Naive thymus-derived CD4-positive, alpha-beta T cell (primary cell): Measurements from ENCODE around the gene FAM168A. TPM values are rescaled to one million over a fixed set of nuclear protein-coding genes. Genes with fewer than 3 reads are reported as not detected.
"Not testable (repeated sequence)": the region's sequence is repeated elsewhere in the genome, so short reads cannot be mapped to it uniquely, and the experiment has no call there.

Experiments used
- ATAC-seq: fragments of 150-1000 bp; cut with Tn5 transposase; 2 replicates; pipeline ENCODE4 v1.10.0; 2021; ENCODE audit warnings: mild to moderate bottlenecking, moderate library complexity
- CTCF ChIA-PET: fragments of 350-600 bp; sonication (Branson Sonifier 250); formaldehyde crosslinking; loops from one replicate; lab custom pipeline; 2021; ENCODE audit warnings: antibody characterized with exemption; lab: Charles Lee
- POLR2A ChIA-PET: fragments of 350-600 bp; sonication (Branson Sonifier 250); formaldehyde crosslinking; loops from one replicate; lab custom pipeline; 2021; ENCODE audit warnings: antibody characterized with exemption, inconsistent platforms; lab: Charles Lee
- DNase-seq, 9 donors: peaks; one replicate each; pipeline versions ENCODE4 v3.0.0 to v3.0.0-alpha.2; 2020 to 2022; ENCODE audit warnings: mixed read lengths in 1 of 9
- H3K27ac ChIP-seq: one replicate; pipeline ENCODE4 v1.7.0; 2013; ENCODE audit warnings: mild to moderate bottlenecking, low read depth, low read length, moderate library complexity
- H3K27me3 ChIP-seq, 2 donors: one replicate each; pipeline ENCODE4 v1.7.0; 2013; ENCODE audit warnings: low read length in 2 of 2, mild to moderate bottlenecking in 2 of 2, moderate library complexity in 2 of 2; ENCODE audit not compliant: control insufficient read depth in 2 of 2, insufficient read depth in 2 of 2
- H3K36me3 ChIP-seq, 3 experiments: 1 replicate in 2 of 3; 2 replicates in 1 of 3; pipeline ENCODE4 v1.7.0; 2013; ENCODE audit warnings: low read length in 3 of 3, mild to moderate bottlenecking in 3 of 3, moderate library complexity in 1 of 3; ENCODE audit not compliant: insufficient read depth in 3 of 3, control insufficient read depth in 2 of 3
- H3K4me1 ChIP-seq, 2 donors: one replicate each; pipeline ENCODE4 v1.7.0; 2013; ENCODE audit warnings: low read length in 2 of 2, mild to moderate bottlenecking in 2 of 2, moderate library complexity in 1 of 2; ENCODE audit not compliant: control insufficient read depth in 2 of 2, insufficient read depth in 2 of 2
- H3K4me3 ChIP-seq: 2 replicates; pipeline ENCODE4 v1.7.0; 2013; ENCODE audit warnings: mild to moderate bottlenecking, low read length
- H3K9me3 ChIP-seq, 3 experiments: 1 replicate in 2 of 3; 2 replicates in 1 of 3; pipeline ENCODE4 v1.7.0; 2013; ENCODE audit warnings: low read length in 3 of 3; ENCODE audit not compliant: control insufficient read depth in 2 of 3
- H3K27ac Mint-ChIP-seq, 9 donors: one replicate each; pipeline ENCODE4 v1.8.0; 2020 to 2022; ENCODE audit warnings: mixed read lengths in 9 of 9, mild to moderate bottlenecking in 8 of 9, moderate library complexity in 5 of 9, inconsistent platforms in 2 of 9
- H3K27me3 Mint-ChIP-seq, 5 donors: one replicate each; pipeline ENCODE4 v1.8.0; 2021 to 2022; ENCODE audit warnings: mixed read lengths in 5 of 5, mild to moderate bottlenecking in 1 of 5
- H3K36me3 Mint-ChIP-seq, 5 donors: one replicate each; pipeline ENCODE4 v1.8.0; 2020 to 2022; ENCODE audit warnings: mixed read lengths in 5 of 5, mild to moderate bottlenecking in 3 of 5, inconsistent platforms in 1 of 5
- H3K4me1 Mint-ChIP-seq, 7 donors: one replicate each; pipeline ENCODE4 v1.8.0; 2020 to 2022; ENCODE audit warnings: mixed read lengths in 7 of 7, mild to moderate bottlenecking in 3 of 7, inconsistent platforms in 1 of 7
- H3K4me3 Mint-ChIP-seq, 10 donors: one replicate each; pipeline ENCODE4 v1.8.0; 2020 to 2022; ENCODE audit warnings: mild to moderate bottlenecking in 10 of 10, mixed read lengths in 10 of 10, moderate library complexity in 6 of 10, inconsistent platforms in 2 of 10
- H3K9me3 Mint-ChIP-seq, 11 donors: one replicate each; pipeline ENCODE4 v1.8.0; 2020 to 2022; ENCODE audit warnings: mixed read lengths in 11 of 11, mild to moderate bottlenecking in 4 of 11, inconsistent platforms in 1 of 11, moderate library complexity in 1 of 11
- intact Hi-C, 2 donors: fragments of 100-400 bp; cut with micrococcal nuclease; formaldehyde crosslinking; loops; one replicate each; pipeline ENCODE4 v1.15.1; 2023
- polyA plus RNA-seq, 2 donors: library from polyadenylated mRNA; unstranded; fragments of 300-500 nt; fragmentation: Illumina TruSeq; gene quantifications; one replicate each; pipeline ENCODE4 v1.2.3, GENCODE V29; 2021
- total RNA-seq, 6 experiments: library from RNA in 5 of 6; stranded (reverse) in 5 of 6; gene quantifications; 1 replicate in 5 of 6; 2 replicates in 1 of 6; pipeline ENCODE4 v1.2.3 and lab custom pipeline; 2021 to 2026

FAM168A gene
- total and polyA plus RNA-seq, 7 experiments from 2014 or later = 3.3 to 33.0 (median 23.1) TPM

DNA sequence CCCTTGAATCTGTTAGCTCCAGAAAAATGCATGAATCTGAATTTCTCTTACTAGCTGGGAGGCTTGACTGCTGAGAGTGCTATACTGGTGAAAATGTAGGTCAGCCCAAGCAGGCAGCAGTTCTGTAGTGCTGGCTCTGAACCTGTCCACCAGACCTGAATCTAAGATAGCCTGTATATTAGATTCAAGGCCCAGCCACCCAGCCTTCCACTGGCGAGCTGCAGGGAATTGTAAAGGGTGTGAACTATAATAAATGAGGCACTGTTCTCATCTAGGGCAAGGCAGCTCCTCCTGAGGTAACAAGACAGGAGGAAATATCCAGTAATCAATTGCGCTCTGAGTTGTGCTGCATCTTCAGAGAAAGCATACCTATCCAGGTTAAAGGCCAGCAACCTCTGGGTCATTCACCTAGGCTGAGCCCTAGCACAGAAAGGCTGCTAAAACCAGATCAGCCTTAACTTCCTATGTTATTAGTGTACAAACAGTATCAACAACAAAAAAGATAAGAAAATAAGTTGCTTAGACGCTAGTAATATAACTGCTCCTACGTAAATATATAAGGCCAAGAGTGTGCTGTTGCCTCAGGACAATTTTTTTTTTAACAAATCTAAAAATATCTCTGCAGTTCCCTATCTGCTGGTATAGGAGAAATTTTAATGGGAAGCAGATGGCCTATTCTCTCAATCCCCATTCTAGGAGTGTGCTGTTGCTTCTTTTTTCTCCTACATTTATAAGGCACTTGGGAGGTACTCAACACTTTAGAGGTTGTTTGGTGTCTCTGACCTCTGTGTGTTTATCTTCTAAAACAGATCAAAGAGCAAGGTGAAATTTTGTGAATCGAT, 158.7 kb downstream of the FAM168A start:
- Mint-ChIP-seq H3K4me1 (peaks cover 0 to 7% (median 0%) of the 10 kb centered on the region in 7 donors), H3K9me3 (no peaks in the 10 kb centered on the region), H3K27me3 (no peaks in the 10 kb centered on the region), H3K27ac (no peak overlapping the region), H3K4me3 (no peak overlapping the region), H3K36me3 (peaks cover 0 to 24% (median 4%) of the 10 kb centered on the region in 5 donors)
- no peak overlapping the region for H3K27ac ChIP-seq
- H3K9me3 ChIP-seq = no peaks in the 10 kb centered on the region
- no peaks in the 10 kb centered on the region for H3K27me3 ChIP-seq
- H3K4me3 ChIP-seq = no peak overlapping the region
- no peaks in the 10 kb centered on the region for H3K36me3 ChIP-seq
- ATAC-seq (no peak), DNase-seq (no peak)
- no peaks in the 10 kb centered on the region for H3K4me1 ChIP-seq
- intact Hi-C loops = no loop called here
- POLR2A ChIA-PET = no interaction called here
- CTCF ChIA-PET = interaction anchor here (0.7 kb wide), 1 partner anchor 106 kb away, joined by 3 read pairs; no protein-coding TSS in a partner anchor

DNA sequence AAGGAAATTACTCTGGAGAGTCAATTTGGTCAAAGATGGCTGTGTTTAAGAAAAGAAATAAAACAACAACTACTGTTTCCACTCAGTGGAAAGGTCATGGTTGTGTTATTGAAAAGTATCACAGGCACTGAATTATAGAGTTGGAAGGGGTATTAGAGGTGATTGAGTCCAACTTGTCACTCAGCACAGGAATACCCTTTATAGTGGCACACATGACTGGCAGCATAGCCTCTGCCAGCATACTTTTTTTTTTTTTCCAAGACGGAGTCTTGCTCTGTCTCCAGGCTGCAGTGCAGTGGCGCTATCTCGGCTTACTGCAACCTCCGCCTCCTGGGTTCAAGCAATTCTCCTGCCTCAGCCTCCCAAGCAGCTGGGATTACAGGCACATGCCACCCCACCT, 161.1 kb downstream of the FAM168A start:
- peaks cover 0 to 18% (median 4%) of the 10 kb centered on the region in 5 donors for H3K36me3 Mint-ChIP-seq
- H3K4me3 Mint-ChIP-seq, DNase-seq, ATAC-seq, H3K27me3 Mint-ChIP-seq, H3K9me3 Mint-ChIP-seq, CTCF ChIA-PET, H3K4me1 ChIP-seq, H3K27me3 ChIP-seq, H3K4me1 Mint-ChIP-seq, H3K27ac ChIP-seq, H3K36me3 ChIP-seq, H3K27ac Mint-ChIP-seq, H3K4me3 ChIP-seq, H3K9me3 ChIP-seq, POLR2A ChIA-PET, intact Hi-C loops: not testable (repeated sequence)

DNA sequence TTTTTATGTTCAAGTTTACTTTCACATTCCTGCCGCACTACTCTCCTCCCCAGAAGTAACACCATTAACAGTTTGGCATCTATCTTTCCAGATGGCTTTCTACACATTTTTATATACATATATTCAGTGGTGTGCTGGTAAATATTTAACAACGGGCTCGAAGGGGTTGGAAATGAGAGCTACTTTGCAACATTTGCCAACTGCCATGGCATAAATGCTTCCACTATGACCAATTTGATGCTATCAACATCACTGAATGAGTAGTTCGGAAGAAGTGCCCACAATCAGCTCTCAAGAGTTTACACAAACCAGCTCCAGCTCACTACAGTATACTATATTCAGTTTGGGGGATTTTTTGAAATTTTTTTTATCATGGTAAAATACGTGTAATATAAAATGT, 166.5 kb downstream of the FAM168A start:
- H3K27me3 ChIP-seq = no peaks in the 10 kb centered on the region
- H3K36me3 Mint-ChIP-seq = peaks cover 4 to 17% (median 5%) of the 10 kb centered on the region in 5 donors
- peaks cover 0 to 5% (median 0%) of the 10 kb centered on the region in 3 experiments for H3K36me3 ChIP-seq
- POLR2A ChIA-PET = no interaction called here
- DNase-seq = no peak
- H3K27me3 Mint-ChIP-seq = no peaks in the 10 kb centered on the region
- H3K9me3 ChIP-seq = no peaks in the 10 kb centered on the region
- no peak overlapping the region for H3K4me3 Mint-ChIP-seq
- H3K27ac Mint-ChIP-seq = no peak overlapping the region
- H3K4me1 ChIP-seq = no peaks in the 10 kb centered on the region
- CTCF ChIA-PET = no interaction called here
- H3K9me3 Mint-ChIP-seq = no peaks in the 10 kb centered on the region
- ATAC-seq = no peak
- H3K4me1 Mint-ChIP-seq = peaks cover 0 to 9% (median 0%) of the 10 kb centered on the region in 7 donors
- no peak overlapping the region for H3K4me3 ChIP-seq
- intact Hi-C loops = no loop called here
- no peak overlapping the region for H3K27ac ChIP-seq

DNA sequence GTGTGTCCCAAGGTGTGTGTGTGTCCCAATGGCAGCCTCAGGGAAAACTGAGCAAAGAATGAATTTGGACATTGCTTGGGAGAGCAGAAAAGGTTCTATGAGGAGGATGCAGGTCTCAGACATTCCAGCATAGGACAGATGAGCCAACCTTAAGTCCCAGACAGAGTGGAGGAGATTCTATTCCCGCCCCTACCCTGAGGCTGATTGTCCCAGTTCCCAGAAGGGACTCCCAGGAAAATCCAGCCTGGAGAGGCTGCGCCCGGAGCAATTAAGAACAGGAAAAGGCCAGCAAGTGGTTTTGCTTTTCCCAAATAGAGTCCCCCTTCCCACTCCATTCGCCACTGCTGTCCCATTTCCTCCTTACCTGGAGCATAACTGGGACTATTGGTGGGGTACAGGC, 167.6 kb downstream of the FAM168A start:
- H3K27ac ChIP-seq = no peak overlapping the region
- intact Hi-C loops = no loop called here
- POLR2A ChIA-PET = no interaction called here
- ATAC-seq = no peak
- H3K4me3 ChIP-seq = no peak overlapping the region
- H3K27me3 ChIP-seq = no peaks in the 10 kb centered on the region
- Mint-ChIP-seq H3K27ac (no peak overlapping the region), H3K9me3 (no peaks in the 10 kb centered on the region), H3K4me3 (no peak overlapping the region), H3K27me3 (no peaks in the 10 kb centered on the region), H3K36me3 (peaks cover 4 to 17% (median 5%) of the 10 kb centered on the region in 5 donors), H3K4me1 (peaks cover 0 to 9% (median 0%) of the 10 kb centered on the region in 7 donors)
- H3K4me1 ChIP-seq = no peaks in the 10 kb centered on the region
- no peak for DNase-seq
- CTCF ChIA-PET = no interaction called here
- H3K9me3 ChIP-seq = no peaks in the 10 kb centered on the region
- peaks cover 0 to 5% (median 0%) of the 10 kb centered on the region in 3 experiments for H3K36me3 ChIP-seq

DNA sequence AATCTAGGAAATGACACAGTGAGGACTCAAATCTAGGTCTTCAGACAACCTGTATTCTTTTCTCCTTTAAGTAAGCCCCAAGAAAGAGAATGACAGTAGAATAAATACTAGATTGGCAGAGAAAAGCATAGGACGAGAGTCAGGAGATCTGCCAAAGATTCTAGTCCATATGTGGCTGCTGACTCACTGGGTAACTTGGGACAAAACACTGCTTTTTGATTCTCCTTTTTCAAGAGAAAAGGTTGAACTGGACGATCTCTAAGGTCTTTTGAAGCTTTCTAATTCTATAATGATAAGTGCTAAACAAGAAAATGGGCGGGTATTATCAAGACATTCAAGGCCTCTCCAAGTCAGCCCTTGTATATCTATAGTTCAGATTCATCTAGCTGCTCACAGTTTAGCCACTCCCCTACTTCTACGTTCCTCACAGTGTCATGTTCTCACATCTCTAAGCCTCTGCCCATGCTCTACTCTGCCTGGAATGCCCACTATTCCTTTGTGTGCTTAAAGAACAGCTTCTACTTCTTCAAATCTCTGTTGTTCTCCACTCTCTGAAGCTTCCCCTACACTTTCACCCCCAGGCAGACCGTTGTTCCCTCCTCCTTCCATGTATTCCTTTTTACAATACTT, 168.7 kb downstream of the FAM168A start:
- ChIA-PET POLR2A (interaction anchor here (0.8 kb wide), 1 partner anchor 238 kb away, joined by 3 read pairs; no protein-coding TSS in a partner anchor), CTCF (interaction anchor here (0.6 to 0.7 kb wide), 2 partner anchors 20 to 743 kb away, joined by 3 read pairs; no protein-coding TSS in a partner anchor)
- no peaks in the 10 kb centered on the region for H3K9me3 ChIP-seq
- no peak overlapping the region for H3K27ac ChIP-seq
- intact Hi-C loops = no loop called here
- Mint-ChIP-seq H3K4me3 (no peak overlapping the region), H3K9me3 (no peaks in the 10 kb centered on the region), H3K36me3 (peaks cover 4 to 17% (median 5%) of the 10 kb centered on the region in 5 donors), H3K4me1 (peaks cover 0 to 9% (median 0%) of the 10 kb centered on the region in 7 donors), H3K27ac (no peak overlapping the region), H3K27me3 (no peaks in the 10 kb centered on the region)
- H3K4me3 ChIP-seq = no peak overlapping the region
- H3K4me1 ChIP-seq = no peaks in the 10 kb centered on the region
- DNase-seq (no peak), ATAC-seq (no peak)
- H3K27me3 ChIP-seq = no peaks in the 10 kb centered on the region
- H3K36me3 ChIP-seq = peaks cover 0 to 5% (median 0%) of the 10 kb centered on the region in 3 experiments

DNA sequence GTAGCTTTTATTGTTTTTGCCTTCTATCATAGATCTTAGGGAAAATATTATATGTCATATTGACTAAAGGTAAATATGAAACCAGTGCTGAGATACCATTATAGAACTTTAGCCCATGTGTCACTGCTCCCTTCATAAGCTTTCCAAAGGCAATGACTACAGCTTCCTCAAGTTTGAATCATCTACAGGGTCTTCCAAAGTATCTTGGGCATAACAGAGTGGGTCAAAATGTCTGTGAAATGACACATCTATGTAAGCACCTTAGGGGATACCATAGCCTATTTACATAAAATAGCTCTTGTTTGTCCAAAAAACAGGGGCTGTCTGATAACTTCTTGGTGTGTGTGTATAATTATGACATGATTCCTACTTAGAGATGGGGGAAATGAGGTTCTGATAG, 169.2 kb downstream of the FAM168A start:
- Mint-ChIP-seq H3K4me1 (peaks cover 0 to 11% (median 0%) of the 10 kb centered on the region in 7 donors), H3K27ac (no peak overlapping the region), H3K27me3 (no peaks in the 10 kb centered on the region), H3K9me3 (no peaks in the 10 kb centered on the region), H3K4me3 (no peak overlapping the region), H3K36me3 (peaks cover 4 to 17% (median 5%) of the 10 kb centered on the region in 5 donors)
- CTCF ChIA-PET = interaction anchor here (0.7 kb wide), 1 partner anchor 743 kb away, joined by 3 read pairs; no protein-coding TSS in a partner anchor
- ATAC-seq = no peak
- Histone ChIP-seq H3K27ac (no peak overlapping the region), H3K4me3 (no peak overlapping the region), H3K4me1 (no peaks in the 10 kb centered on the region), H3K36me3 (peaks cover 0 to 5% (median 0%) of the 10 kb centered on the region in 3 experiments), H3K27me3 (no peaks in the 10 kb centered on the region), H3K9me3 (no peaks in the 10 kb centered on the region)
- intact Hi-C loops = no loop called here
- POLR2A ChIA-PET = interaction anchor here (0.8 kb wide), 1 partner anchor 238 kb away, joined by 3 read pairs; no protein-coding TSS in a partner anchor
- DNase-seq = no peak
